ENCODE measurements around the gene MOB3A.
"Not testable (repeated sequence)": the region's sequence is repeated elsewhere in the genome, so short reads cannot be mapped to it uniquely, and the experiment has no call there.

The MOB3A gene

DNA sequence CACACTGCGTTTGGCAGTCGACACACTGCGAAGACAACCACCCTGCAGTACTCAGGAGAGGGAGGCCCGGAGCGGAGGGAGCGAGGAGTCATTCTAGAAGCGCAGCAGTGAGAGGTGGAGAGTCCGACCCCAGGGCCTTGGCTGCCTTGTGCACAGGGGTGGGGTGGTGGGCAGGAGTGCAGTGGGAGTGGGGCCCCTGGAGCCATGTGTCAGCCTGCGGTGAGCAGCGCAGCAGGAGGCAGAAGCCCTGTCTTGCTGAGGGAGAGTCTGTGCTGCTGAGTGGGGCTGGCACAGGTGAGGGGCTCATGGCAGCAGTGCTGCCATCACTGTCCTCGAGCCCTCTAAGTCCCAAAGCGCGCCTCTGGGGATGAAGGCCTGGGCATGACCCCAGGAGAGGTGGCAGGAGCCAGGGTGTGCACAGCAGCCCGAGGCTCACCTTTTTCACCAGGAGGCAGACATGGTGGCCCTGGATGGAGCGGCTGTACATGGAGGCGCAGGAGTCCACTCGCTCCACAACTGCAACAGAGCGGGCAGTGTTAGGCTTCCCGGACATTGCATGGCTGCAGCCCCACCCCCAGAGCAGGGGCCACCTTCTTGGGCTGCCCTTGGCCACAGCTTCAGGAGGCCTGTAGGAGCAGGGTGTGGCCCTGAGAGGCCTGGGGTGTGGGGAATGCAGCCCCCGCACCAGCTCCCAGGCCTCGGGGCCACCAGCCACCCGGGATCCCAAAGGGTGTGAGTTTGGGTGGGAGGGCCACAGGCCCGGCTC, 12.3 kb upstream of the MOB3A start:
- DNase-seq: no peak

DNA sequence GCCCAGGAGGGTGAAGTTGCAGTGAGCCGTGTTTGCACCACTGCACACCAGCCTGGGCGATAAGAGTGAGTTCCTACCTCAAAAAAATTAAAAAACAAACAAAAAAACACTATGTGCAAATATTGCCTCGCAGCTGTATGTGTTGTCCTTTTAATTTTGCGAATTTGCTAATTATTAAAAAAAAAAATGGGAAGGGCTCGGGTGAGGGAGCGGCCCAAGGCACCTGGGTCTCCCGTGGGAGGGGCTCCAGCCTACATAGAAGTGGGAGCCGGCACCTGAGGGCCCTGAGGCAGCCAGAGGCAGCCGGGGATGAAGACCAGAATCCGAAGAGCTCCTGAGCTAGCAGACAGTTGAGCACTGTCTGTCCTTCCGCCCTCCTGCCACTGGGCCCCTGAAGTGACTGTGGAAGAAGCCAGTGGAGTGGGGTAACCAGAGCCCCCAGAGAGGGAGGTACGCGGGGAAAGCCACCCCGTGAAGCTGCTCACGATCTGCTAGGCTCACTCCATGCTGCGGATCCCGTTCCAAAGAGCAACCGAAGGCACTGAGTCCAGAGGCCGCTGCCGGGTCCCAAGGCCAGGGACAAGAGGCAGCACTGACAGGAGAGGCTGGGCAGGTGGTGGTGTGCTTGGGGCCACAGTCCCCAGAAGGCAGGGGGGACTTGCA, 7.0 kb upstream of the MOB3A start:
- no peak for DNase-seq

DNA sequence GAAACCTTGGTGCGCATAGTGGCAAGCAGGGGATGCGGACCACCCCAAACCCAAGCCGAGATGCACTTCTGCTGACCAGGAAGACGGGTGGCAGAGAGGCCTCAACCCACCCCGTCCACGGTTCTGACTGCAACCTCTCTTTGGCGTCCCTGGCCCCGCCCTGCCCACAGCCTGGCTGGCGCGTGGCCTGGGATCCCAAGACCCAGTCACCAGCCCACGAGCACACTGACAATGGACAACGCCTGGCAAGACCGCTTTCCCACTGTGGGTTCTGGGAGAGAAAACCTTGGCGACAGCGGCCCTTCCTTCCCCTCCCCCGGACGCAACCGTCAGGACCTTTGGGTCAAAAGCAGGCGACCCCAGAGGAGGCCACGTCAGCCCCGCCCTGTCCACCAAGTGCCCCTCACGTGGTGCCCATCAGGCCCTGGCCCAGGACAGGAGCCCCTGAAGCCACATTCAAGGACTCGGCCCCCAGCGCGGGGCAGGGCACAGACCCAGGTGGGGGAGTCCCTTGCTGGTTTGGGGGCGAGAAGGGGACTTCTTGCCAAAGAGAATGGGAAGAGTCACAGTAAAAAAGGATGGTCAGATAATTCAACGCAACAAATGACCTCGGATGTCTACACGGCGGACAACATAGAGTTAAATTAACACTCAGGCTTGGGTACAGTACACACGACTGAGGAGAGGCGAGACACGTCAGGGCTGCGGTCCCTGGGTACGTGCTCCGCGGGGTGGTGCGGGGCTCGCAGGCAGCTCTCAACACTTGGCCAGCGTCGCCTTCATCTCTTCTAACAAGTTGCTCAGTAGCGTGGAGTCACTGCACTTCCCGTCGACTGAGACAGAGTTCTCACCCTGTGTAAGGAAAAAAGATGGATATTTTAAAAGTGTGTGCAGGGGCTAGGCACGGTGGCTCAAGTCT, 5.5 kb upstream of the MOB3A start:
- no peak for DNase-seq

DNA sequence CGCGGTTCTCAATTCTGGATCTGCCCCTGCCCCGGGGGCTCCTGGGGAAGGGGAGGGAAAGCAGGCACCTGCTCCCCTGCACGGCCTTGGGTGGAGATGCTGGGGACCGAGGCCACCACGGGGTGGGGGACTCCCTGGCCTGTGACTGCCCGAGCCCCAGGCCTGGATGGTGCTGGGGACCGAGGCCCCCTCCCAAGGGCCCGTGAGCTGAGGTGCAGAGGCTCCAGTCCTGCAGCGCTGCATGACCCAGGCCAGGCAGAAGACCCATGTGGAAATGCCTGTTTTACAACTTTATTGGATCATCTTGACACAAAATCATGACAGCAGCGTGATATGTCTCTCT, 4.6 kb upstream of the MOB3A start:
- no peak for DNase-seq

DNA sequence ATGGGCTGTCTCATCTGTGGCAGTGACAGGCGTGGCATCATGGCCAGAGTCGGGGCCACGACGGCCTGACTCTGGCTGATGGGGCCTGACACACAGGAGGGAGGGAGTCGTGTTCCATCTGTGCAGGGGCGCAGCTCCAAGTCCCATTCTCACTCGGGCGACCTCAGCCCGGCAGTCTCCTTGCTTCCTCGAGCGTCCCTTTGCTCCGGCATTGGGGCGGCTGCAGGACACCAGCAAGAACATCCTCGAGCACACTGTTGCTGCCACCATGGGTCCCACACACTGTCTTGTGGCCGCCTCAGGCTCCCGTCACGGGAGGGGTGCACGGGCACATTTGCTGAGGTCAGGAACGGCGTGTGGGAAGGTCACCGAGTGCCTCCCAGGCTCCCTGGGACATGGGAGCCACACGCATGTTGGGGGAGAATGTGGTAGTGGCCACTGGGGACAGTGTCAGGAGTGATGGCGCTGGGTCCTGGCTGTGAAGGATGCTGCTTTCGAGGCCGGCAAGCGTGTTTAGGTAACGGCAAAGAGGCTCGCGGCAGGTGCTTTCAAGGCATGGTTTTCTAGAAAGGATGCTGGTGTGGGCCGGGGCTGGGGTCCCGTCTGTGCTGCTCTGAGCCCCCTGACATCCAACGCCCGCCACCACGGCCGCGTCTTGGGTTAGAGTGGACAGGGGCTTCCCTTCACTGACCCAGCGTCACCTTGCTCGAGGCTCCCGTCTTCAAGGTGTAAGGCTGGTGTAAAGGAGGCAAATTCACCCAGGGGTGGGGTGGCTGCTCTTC, 4.0 kb upstream of the MOB3A start:
- no peak for DNase-seq

DNA sequence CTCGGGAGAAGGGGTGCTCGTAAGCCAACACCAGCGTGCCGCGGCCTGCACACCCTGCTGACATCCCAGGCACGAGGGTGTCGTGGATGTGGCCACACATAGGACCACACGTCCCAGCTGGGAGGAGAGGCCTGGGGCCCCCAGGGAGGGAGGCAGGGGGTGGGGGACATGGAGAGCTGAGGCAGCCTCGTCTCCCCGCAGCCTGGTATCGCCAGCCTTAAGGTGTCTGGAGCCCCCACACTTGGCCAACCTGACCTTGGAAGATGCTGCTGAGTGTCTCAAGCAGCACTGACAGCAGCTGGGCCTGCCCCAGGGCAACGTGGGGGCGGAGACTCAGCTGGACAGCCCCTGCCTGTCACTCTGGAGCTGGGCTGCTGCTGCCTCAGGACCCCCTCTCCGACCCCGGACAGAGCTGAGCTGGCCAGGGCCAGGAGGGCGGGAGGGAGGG, 3.0 kb upstream of the MOB3A start:
- DNase-seq: no peak

DNA sequence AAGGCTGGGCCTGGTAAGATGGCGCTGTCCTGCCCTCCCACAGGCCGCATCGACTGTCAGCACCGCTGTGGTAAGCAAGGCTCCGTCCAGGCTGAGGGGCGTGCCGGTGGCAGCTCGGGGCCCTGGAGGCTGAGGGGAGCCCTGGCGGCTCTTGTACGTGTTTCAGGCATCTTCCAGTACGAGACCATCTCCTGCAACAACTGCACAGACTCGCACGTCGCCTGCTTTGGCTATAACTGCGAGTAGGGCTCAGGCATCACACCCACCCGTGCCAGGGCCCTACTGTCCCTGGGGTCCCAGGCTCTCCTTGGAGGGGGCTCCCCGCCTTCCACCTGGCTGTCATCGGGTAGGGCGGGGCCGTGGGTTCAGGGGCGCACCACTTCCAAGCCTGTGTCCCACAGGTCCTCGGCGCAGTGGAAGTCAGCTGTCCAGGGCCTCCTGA, 1.8 kb upstream of the MOB3A start:
- DNase-seq: no peak

DNA sequence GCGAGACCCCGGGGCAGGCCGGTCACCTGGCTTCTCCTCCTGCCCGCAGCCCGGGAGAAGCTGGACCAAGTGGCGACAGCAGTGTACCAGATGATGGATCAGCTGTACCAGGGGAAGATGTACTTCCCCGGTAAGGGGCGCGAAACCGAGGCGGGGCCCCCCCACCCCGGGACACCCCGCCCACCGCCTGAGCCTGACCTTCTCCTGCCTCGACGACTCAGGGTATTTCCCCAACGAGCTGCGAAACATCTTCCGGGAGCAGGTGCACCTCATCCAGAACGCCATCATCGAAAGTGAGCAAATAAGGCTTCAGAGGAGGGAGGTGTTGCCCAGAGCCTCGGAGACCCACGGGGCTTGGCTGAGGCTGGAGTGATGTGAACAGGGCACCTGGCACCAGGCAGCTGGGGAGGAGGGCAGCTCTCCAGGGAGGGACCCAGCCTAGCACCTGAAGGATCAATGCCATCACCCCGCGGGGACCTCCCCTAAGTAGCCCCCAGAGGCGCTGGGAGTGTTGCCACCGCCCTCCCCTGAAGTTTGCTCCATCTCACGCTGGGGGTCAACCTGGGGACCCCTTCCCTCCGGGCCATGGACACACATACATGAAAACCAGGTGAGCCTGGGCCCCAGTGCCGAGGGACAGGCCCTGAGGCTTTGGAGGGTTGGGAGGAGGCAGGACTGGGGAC, 1.2 kb upstream of the MOB3A start:
- peak; percentile 52 for DNase-seq

DNA sequence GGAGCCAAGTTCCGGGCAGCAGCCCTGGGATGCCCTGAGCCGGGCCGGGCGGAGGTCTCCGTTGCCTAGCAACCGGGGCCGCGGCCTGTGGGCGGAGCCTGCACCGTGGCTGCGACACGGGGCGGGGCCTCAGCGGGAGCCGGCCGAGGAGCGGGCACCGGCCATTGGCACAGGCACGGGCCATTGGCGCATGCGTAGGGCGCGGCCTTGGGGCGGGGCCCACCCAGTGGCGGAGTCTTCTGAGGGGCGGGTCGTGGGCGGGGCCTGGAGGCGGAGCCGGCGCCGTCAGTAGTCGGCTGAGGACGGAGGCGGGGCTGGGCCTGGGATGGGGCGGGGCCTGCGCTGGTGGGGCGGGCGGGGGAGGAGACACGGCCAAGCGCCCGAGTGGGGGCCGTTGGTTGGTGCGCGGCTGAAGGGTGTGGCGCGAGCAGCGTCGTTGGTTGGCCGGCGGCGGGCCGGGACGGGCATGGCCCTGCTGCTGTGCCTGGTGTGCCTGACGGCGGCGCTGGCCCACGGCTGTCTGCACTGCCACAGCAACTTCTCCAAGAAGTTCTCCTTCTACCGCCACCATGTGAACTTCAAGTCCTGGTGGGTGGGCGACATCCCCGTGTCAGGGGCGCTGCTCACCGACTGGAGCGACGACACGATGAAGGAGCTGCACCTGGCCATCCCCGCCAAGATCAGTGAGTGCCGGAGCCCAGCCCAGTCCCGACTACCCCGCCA, 515 bp upstream of the MOB3A start, which contains the start of gene IZUMO4:
Gene IZUMO4 (plus strand): TSS at position 436 of the 723 bp plus-strand sequence. CDS start 31 bp downstream, at position 467.
- peak; percentile 100 for DNase-seq

DNA sequence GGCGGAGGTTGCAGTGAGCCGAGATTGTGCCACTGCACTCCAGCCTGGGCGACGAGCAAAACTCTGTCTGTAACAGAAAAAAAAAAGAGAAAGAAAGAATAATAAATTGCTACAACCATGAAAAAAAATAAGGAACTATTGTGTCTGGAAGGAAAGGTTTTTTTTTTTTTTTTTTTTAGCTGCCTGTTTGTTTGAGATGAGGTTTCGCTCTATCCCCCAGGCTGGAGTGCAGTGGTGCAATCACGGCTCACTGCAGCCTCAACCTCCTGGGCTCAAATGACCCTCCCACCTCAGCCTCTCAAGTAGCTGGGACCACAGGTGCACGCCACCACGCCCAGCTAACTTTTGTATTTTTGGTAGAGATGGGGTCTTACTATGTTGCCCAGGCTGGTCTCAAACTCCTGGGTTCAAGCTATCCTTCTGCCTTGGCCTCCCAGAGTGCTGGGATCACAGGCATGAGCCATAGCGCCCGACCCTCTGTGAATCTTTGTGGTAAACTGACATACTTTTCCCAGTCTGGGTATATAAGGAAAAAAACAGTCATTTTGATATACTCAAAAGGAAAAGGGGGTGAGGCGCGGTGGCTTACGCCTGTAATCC, 4.1 kb downstream of the MOB3A start:
- DNase-seq: not testable (repeated sequence)

DNA sequence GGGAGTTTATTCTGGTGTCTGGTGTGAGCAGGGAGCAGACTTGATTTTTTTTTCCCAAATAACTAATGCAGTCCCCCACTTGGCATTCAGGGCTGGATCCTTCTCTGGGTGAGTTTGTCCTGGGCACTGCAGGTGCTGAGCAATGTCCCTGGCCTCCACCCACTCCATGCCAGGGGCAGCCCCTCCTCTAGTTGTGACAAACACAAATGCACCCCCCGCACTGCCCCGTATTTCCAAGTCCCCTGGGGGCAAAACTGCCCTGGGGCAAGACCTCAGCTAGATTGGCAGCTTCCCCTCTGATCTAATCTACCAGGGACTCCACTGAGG, 6.4 kb downstream of the MOB3A start:
- DNase-seq: no peak

DNA sequence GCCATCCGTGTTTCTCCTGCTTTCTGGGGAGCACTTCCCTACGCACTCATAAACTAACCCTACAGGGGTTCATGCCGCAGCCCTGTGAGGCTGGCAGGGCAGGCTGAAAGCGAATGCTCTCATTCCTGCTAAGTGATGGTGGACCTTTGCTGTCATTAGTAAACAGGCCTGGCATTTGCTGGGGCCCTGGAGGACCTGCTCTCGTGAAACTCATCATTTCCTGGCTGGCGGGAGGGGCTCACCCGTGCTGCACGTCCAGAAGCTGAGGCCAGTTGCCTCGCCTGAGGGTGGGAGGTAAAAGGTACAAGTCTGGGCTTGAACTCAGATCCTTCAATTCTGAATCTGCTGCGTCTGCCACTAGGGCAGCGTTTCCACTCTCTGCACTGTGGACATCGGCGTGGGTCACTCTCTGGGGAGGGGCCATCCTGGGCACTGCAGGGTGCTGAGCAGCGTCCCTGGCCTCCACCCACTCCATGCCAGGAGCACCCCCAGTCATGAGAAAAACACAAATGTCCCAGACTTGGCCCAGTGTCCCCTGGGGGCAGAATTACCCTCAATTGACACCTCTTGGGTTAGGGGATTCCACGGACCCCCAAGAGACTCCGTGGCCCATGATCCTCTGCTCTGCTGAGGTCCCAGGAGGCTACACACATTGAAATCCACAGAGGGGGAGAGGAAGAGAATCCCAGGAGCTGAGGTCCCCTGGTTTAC, 7.0 kb downstream of the MOB3A start:
- DNase-seq: peak; percentile 29

DNA sequence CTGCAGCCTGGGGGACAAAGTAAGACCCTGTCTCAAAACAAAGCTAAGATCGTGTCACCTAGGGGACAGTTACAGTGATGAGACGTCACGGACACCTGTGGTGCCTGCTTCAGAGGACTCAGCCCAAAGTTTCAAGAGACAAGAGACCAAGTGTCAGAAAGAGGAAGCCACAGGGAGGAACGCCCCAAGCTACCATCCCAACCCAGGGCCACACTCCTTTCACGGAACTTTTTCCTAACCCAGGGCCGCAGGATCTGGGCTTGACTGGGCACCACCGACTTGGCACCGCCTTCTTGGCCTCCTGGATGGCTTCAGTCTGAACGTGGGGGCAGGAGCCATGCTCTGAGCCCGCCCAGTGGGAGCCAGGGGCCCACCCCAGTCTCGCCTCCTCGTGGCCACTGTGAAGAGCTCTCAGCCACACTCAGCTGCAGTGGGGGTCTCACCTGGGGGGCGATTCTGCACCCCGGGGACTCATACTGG, 8.5 kb downstream of the MOB3A start:
- DNase-seq: peak; percentile 32

DNA sequence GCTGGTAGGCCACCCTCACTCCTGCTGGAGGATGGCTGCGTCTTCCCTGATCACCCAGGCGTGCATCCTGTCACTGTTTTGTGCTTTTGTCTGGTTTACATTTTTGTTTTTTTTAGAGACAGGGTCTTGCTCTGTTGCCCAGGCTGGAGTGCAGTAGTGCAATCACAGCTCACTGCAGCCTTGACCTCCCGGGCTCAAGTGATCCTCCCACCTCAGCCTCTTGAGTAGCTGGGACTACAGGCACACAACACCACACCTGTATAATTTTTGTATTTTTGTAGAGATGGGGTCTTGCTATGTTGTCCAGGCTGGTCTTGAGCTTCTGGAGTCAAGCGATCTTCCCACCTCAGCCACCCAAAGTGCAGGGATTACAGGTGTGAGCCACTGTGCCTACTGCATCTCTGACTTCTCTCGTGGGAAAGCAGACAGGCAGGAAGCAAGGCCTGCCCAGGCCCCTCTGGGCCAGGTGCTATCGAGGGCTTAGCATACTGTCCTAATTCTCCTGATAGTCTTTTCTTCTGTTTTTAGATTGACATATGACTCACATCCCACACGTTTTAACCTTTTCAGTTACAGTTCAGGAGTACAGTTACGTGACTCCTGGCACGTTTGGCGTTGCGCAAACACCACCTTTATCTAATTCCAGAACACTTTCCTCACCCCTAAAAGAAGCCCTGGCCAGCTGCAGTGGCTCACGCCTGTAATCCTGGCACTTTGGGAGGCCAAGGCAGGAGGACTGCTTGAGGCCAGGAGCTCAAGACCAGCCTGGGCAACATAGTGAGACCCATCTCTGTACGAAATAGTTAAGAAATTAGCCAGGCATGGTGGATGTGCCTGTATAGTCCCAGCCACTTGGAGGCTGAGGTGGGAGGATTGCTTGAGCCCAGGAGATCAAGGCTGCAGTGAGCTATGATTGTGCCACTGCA, 9.2 kb downstream of the MOB3A start:
- DNase-seq: peak; percentile 54

DNA sequence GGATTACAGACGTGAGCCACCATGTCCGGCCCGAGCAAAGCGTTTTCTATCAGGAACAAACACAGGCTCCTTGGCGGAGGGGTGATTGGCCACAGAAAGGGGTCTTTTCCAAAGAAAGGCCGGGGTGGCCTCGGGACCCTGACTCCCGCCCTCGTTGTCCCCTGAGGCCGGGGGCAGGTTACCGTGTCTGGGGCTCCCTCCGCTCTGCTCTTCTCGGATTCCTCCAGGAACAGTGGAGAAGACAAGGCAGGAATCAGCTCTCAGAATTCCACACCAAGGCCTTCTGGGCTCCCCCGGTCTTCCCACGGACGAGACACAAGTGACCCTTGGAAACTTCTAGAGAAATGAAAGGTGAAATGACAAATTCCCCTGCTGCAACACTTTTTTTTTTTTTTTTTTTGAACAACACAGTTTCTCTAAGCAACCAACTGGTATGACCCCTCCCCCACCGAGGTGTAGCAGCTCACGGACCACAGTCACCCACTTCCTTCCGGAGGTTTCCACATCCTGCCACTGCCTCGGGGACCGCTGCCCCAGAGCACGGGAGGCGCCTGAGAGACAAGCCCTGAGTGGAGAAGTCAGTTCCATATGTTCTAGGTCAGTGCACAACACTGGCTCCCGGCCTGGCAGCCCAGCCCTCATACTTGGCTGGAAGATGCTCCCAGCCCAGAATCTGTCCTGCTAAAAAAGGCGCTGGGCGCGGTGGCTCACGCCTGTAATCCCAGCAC, 11.0 kb downstream of the MOB3A start:
- peak; percentile 96 for DNase-seq

DNA sequence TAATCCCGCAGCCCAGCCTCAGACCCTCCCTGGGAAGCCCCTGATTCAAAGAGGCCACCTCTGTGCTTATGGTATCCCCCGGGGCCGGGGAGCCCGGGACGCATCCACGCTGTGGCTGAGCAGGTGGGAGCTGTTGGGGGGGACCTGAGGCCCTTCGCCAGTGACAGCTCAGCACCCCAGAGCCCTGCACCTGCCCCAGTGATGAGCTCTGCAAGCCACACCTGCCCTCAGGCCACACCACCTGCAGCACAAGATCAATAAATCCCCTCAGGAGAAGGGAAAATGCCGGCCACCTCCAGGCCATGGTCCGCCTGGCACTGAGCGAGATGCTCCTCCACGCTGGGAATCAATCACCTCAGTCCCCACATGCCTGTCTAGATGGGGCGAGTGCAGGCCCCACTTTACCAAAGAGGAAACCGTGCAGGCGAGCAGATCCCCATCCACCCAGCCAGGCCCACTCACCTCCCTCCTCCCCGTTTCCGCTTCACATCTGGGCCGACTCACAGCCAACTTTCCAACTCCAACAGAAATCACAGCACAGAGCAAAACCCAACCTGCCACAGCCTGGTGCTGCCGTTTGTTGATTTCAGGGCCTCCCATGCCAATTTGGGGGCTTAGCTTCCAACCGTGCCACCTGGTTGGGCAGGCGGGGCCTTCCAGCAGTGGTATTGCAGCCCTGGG, 12.8 kb downstream of the MOB3A start:
- DNase-seq: peak; percentile 83

All from CD4-positive, alpha-beta T cell treated with Interleukin-17A for 4 hours (primary cell).